CD4-positive, alpha-beta T cell treated with Interleukin-12 subunit alpha and Interleukin-12 subunit beta, for 1 hour (primary cell): ENCODE data around the gene ADCY5.
A peak's percentile ranks its signal among the peaks of the same experiment; 100 is the strongest.

ENCODE experiments used
- DNase-seq: peaks from one replicate; pipeline ENCODE4 v3.0.0-alpha.2; 2020

The ADCY5 gene

GRCh38 chr3:123457841-123458240 lies 9.0 kb upstream of the ADCY5 start:
- DNase-seq, result no peak

- DNase-seq, result no peak
Measured at GRCh38 chr3:123453675-123454074, 4.8 kb upstream of the ADCY5 start.

- DNase-seq, result no peak
Measured at GRCh38 chr3:123451186-123451585, 2.3 kb upstream of the ADCY5 start.

- no peak for DNase-seq
Measured at GRCh38 chr3:123449997-123450604, 1.2 kb upstream of the ADCY5 start.

GRCh38 chr3:123449102-123449996 lies 459 bp upstream of the ADCY5 start:
- DNase-seq, result no peak

- DNase-seq, result peak; percentile 43
Measured at GRCh38 chr3:123447749-123448517, 957 bp downstream of the ADCY5 start.

- no peak for DNase-seq
Measured at GRCh38 chr3:123447416-123447748, 1.5 kb downstream of the ADCY5 start.

GRCh38 chr3:123446610-123447109 lies 2.2 kb downstream of the ADCY5 start:
- no peak for DNase-seq

- no peak for DNase-seq
Measured at GRCh38 chr3:123446210-123446609, 2.7 kb downstream of the ADCY5 start.

- no peak for DNase-seq
Measured at GRCh38 chr3:123445702-123446101, 3.2 kb downstream of the ADCY5 start.

- no peak for DNase-seq
Measured at GRCh38 chr3:123444744-123445143, 4.1 kb downstream of the ADCY5 start.

- DNase-seq, result no peak
Measured at GRCh38 chr3:123444023-123444422, 4.9 kb downstream of the ADCY5 start.

- no peak for DNase-seq
Measured at GRCh38 chr3:123442908-123443307, 6.0 kb downstream of the ADCY5 start.

- no peak for DNase-seq
Measured at GRCh38 chr3:123442125-123442524, 6.8 kb downstream of the ADCY5 start.

GRCh38 chr3:123439806-123440580 lies 8.9 kb downstream of the ADCY5 start:
- DNase-seq, result no peak

GRCh38 chr3:123432832-123433523 lies 15.9 kb downstream of the ADCY5 start:
- no peak for DNase-seq

GRCh38 chr3:123431658-123432324 lies 17.1 kb downstream of the ADCY5 start:
- DNase-seq, result no peak

GRCh38 chr3:123431007-123431657 lies 17.8 kb downstream of the ADCY5 start:
- no peak for DNase-seq

GRCh38 chr3:123430266-123430665 lies 18.6 kb downstream of the ADCY5 start:
- no peak for DNase-seq

- no peak for DNase-seq
Measured at GRCh38 chr3:123429362-123430125, 19.3 kb downstream of the ADCY5 start.
